Panc1 (cell line): ENCODE data around the gene TADA1. TPM values are rescaled to one million over a fixed set of nuclear protein-coding genes. Genes with fewer than 3 reads are reported as not detected.

ENCODE experiments used
- ATAC-seq: fragments of 200-7000 bp; cut with Tn5 transposase; 2 replicates; pipeline ENCODE4 v1.9.1; 2020; ENCODE audit warnings: mild to moderate bottlenecking, moderate library complexity
- BruUV-seq: library from RNA; stranded (reverse); fragments of 400-500 nt; replicated peaks from 2 replicates; lab custom pipeline; 2021; lab: Mats Ljungman, UMichigan
- CTCF ChIA-PET: fragments of 300-600 bp; sonication (Branson Sonifier 250); formaldehyde crosslinking; loops from one replicate; lab custom pipeline; 2022; ENCODE audit warnings: antibody characterized with exemption; lab: Charles Lee
- POLR2A ChIA-PET: fragments of 300-600 bp; sonication (Branson Sonifier 250); formaldehyde crosslinking; loops from one replicate; lab custom pipeline; 2022; ENCODE audit warnings: antibody characterized with exemption; lab: Charles Lee
- DNase-seq: peaks from one replicate; pipeline ENCODE4 v3.0.0-alpha.2; 2010; ENCODE audit warnings: low read depth, low spot score
- H3K27ac ChIP-seq: 2 replicates; pipeline ENCODE4 v1.5.1; 2011; ENCODE audit warnings: mild to moderate bottlenecking, low read length, inconsistent platforms
- H3K27me3 ChIP-seq: fragments of 200-500 bp; sonication (Bioruptor generic); 2 replicates; pipeline ENCODE4 v1.6.0; 2014; ENCODE audit warnings: low read length, inconsistent platforms; ENCODE audit not compliant: control insufficient read depth, insufficient read depth
- H3K36me3 ChIP-seq: fragments of 200-500 bp; sonication (Bioruptor generic); 2 replicates; pipeline ENCODE4 v1.5.1; 2014; ENCODE audit warnings: inconsistent platforms, mild to moderate bottlenecking, low read length, moderate library complexity; ENCODE audit not compliant: control insufficient read depth, insufficient read depth
- H3K4me1 ChIP-seq: 2 replicates; pipeline ENCODE4 v1.5.1; 2011; ENCODE audit warnings: inconsistent platforms, mild to moderate bottlenecking, low read length, moderate library complexity; ENCODE audit not compliant: control insufficient read depth, insufficient read depth
- H3K4me3 ChIP-seq, 2 experiments: 2 replicates each; pipeline ENCODE4 v1.5.1; 2011 to 2012; ENCODE audit warnings: low read depth in 2 of 2, low read length in 2 of 2, mild to moderate bottlenecking in 2 of 2, inconsistent platforms in 1 of 2, moderate library complexity in 1 of 2
- H3K9me3 ChIP-seq: fragments of 200-500 bp; sonication (Bioruptor generic); 2 replicates; pipeline ENCODE4 v1.5.1; 2014; ENCODE audit warnings: low read depth, mild to moderate bottlenecking, inconsistent platforms, low read length, moderate library complexity; ENCODE audit not compliant: control insufficient read depth, insufficient read depth
- POLR2AphosphoS5 ChIP-seq: IDR thresholded peaks from 2 replicates; pipeline ENCODE4 v1.6.1; 2012; ENCODE audit warnings: mild to moderate bottlenecking, low read depth, low read length, moderate library complexity
- SIN3A ChIP-seq: IDR thresholded peaks from 2 replicates; pipeline ENCODE4 v1.6.1; 2012; ENCODE audit warnings: low read depth, mild to moderate bottlenecking, low read length, moderate library complexity, borderline replicate concordance; ENCODE audit not compliant: insufficient read depth
- TCF7L2 ChIP-seq: IDR thresholded peaks from 2 replicates; pipeline ENCODE4 v1.6.1; 2011; ENCODE audit warnings: mild to moderate bottlenecking, low read depth, low read length, inconsistent platforms
- in situ Hi-C: cut with HindIII; loops from 2 replicates; pipeline ENCODE4 v1.10.0; 2016; ENCODE audit warnings: low sequenced_read_pairs, low pct_unique_long_range_greater_than_20kb
- intact Hi-C: fragments of 100-400 bp; cut with micrococcal nuclease; formaldehyde crosslinking; loops from one replicate; pipeline ENCODE4 v1.10.0; 2022; ENCODE audit not compliant: unreplicated experiment
- total RNA-seq: library from RNA; stranded (reverse); gene quantifications from one replicate; pipeline ENCODE4 v1.2.1, GENCODE V29; 2021; ENCODE audit not compliant: unreplicated experiment
- TF ChIP-seq, protein P1 (sequence below), 2 experiments: IDR thresholded peaks; 2 replicates each; pipeline ENCODE4 v1.6.1; 2011 to 2012; ENCODE audit warnings: low read depth in 2 of 2, control low read depth in 1 of 2, low read length in 1 of 2, mild to moderate bottlenecking in 1 of 2, moderate library complexity in 1 of 2; ENCODE audit not compliant: insufficient read depth in 1 of 2
- TF ChIP-seq, protein P2 (sequence below): fragments of 450-650 bp; IDR thresholded peaks from 2 replicates; pipeline ENCODE4 v1.5.1; 2017; ENCODE audit warnings: mild to moderate bottlenecking

Gene TADA1
- total RNA-seq, 1 experiment from 2014 or later: 12.3 TPM

DNA sequence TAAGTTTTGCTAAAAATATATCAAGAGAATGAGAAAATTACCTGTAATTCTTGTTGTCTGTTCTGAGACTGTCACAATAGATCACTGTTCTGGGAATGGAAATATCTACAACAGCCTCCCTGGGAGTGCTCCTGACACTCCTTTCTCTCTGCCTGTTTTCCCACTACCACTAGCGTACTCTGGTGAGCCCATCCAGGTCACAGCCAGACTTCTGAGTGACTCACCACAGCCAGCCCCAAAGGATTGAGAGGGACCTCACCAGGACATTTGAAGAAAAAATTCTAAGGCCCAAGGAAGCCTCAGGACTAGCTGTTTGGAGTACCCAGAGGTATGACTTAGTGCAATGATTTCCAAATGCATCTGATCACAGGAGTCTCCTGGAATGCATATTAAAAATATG, 39.0 kb upstream of the TADA1 start:
- DNase-seq: no peak
- Histone ChIP-seq H3K36me3 (no peaks in the 10 kb centered on the region), H3K4me3 (no peak overlapping the region), H3K9me3 (peaks cover 10% of the 10 kb centered on the region; the same call in 1 of the 2 replicates), H3K27me3 (peaks cover 21% of the 10 kb centered on the region), H3K4me1 (no peaks in the 10 kb centered on the region), H3K27ac (no peak overlapping the region)
- ChIA-PET CTCF (interaction anchor here (1.0 kb wide), 1 partner anchor 142 kb away, joined by 3 read pairs; no protein-coding TSS in a partner anchor), POLR2A (no interaction called here)
- ATAC-seq: no peak
- TF ChIP-seq TCF7L2: no peak
- no peak for TF ChIP-seq SIN3A
- TF ChIP-seq, protein P1, sequence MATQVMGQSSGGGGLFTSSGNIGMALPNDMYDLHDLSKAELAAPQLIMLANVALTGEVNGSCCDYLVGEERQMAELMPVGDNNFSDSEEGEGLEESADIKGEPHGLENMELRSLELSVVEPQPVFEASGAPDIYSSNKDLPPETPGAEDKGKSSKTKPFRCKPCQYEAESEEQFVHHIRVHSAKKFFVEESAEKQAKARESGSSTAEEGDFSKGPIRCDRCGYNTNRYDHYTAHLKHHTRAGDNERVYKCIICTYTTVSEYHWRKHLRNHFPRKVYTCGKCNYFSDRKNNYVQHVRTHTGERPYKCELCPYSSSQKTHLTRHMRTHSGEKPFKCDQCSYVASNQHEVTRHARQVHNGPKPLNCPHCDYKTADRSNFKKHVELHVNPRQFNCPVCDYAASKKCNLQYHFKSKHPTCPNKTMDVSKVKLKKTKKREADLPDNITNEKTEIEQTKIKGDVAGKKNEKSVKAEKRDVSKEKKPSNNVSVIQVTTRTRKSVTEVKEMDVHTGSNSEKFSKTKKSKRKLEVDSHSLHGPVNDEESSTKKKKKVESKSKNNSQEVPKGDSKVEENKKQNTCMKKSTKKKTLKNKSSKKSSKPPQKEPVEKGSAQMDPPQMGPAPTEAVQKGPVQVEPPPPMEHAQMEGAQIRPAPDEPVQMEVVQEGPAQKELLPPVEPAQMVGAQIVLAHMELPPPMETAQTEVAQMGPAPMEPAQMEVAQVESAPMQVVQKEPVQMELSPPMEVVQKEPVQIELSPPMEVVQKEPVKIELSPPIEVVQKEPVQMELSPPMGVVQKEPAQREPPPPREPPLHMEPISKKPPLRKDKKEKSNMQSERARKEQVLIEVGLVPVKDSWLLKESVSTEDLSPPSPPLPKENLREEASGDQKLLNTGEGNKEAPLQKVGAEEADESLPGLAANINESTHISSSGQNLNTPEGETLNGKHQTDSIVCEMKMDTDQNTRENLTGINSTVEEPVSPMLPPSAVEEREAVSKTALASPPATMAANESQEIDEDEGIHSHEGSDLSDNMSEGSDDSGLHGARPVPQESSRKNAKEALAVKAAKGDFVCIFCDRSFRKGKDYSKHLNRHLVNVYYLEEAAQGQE (IDR thresholded peaks at IDR 0.05; ENCODE audit: insufficient read depth in 1 of 2, low read depth in 2 of 2, low read length in 1 of 2): no peak
- no peak for TF ChIP-seq POLR2AphosphoS5
- TF ChIP-seq, protein P2, sequence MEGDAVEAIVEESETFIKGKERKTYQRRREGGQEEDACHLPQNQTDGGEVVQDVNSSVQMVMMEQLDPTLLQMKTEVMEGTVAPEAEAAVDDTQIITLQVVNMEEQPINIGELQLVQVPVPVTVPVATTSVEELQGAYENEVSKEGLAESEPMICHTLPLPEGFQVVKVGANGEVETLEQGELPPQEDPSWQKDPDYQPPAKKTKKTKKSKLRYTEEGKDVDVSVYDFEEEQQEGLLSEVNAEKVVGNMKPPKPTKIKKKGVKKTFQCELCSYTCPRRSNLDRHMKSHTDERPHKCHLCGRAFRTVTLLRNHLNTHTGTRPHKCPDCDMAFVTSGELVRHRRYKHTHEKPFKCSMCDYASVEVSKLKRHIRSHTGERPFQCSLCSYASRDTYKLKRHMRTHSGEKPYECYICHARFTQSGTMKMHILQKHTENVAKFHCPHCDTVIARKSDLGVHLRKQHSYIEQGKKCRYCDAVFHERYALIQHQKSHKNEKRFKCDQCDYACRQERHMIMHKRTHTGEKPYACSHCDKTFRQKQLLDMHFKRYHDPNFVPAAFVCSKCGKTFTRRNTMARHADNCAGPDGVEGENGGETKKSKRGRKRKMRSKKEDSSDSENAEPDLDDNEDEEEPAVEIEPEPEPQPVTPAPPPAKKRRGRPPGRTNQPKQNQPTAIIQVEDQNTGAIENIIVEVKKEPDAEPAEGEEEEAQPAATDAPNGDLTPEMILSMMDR: no peak
- in situ Hi-C loops (no loop called here), intact Hi-C loops (no loop called here)
- BruUV-seq: no TSS peak

GRCh38 chr1:166914111-166914510, 38.0 kb upstream of the TADA1 start:
- intact Hi-C loops (no loop called here), in situ Hi-C loops (no loop called here)
- no peak for DNase-seq
- Histone ChIP-seq H3K4me3 (no peak overlapping the region), H3K36me3 (no peaks in the 10 kb centered on the region), H3K27ac (no peak overlapping the region), H3K9me3 (peaks cover 10% of the 10 kb centered on the region; the same call in 1 of the 2 replicates), H3K27me3 (peaks cover 18% of the 10 kb centered on the region), H3K4me1 (no peaks in the 10 kb centered on the region)
- TF ChIP-seq, protein P2: no peak
- no peak for TF ChIP-seq TCF7L2
- no peak for TF ChIP-seq POLR2AphosphoS5
- TF ChIP-seq SIN3A: no peak
- TF ChIP-seq, protein P1 (IDR thresholded peaks at IDR 0.05; ENCODE audit: insufficient read depth in 1 of 2, low read depth in 2 of 2, low read length in 1 of 2): no peak
- ChIA-PET CTCF (interaction anchor here (1.0 kb wide), 1 partner anchor 143 kb away, joined by 3 read pairs; no protein-coding TSS in a partner anchor), POLR2A (no interaction called here)
- no TSS peak for BruUV-seq
- ATAC-seq: no peak
